Testis (tissue), 3 donors: ENCODE measurements around the gene RNF19B. TPM values are rescaled to one million over a fixed set of nuclear protein-coding genes. Genes with fewer than 3 reads are reported as not detected.
A peak's percentile ranks its signal among the peaks of the same experiment; 100 is the strongest.

Source experiments
- DNase-seq: peaks from one replicate; pipeline ENCODE4 v3.0.0-alpha.2; 2019
- H3K27ac ChIP-seq, 2 donors: fragments of 200-600 bp; sonication (generic); one replicate each; pipeline ENCODE4 v1.5.1; 2019
- H3K27me3 ChIP-seq: fragments of 200-600 bp; sonication (generic); one replicate; pipeline ENCODE4 v1.5.1; 2019
- H3K36me3 ChIP-seq: fragments of 200-600 bp; sonication (generic); one replicate; pipeline ENCODE4 v1.5.1; 2017; ENCODE audit warnings: low read depth; ENCODE audit errors: missing control alignments
- H3K4me1 ChIP-seq: fragments of 200-600 bp; sonication (generic); one replicate; pipeline ENCODE4 v1.5.1; 2019
- H3K4me3 ChIP-seq, 2 donors: fragments of 200-600 bp; sonication (generic); one replicate each; pipeline ENCODE4 v1.5.1; 2017 to 2019
- H3K9me3 ChIP-seq: fragments of 200-600 bp; sonication (generic); one replicate; pipeline ENCODE4 v1.5.1; 2017
- POLR2A ChIP-seq: fragments of 450-650 bp; IDR thresholded peaks from one replicate; pipeline ENCODE4 v1.6.1; 2017; ENCODE audit warnings: antibody characterized with exemption, mild to moderate bottlenecking, moderate library complexity
- WGBS, 2 donors: methylation state at CpG; one replicate each; pipeline ENCODE4 v1.1.5; 2018; 5-methylcytosine and 5-hydroxymethylcytosine counted together
- intact Hi-C: fragments of 100-400 bp; cut with DNase I; formaldehyde crosslinking; loops from one replicate; pipeline ENCODE4 v1.15.1; 2023; ENCODE audit warnings: low total_unique reads
- polyA plus RNA-seq: library from polyadenylated mRNA; stranded (reverse); fragments of 350-450 nt; fragmentation: Illumina TruSeq; extraction: RNeasy Lipid Tissue Mini Kit (QIAGEN cat#74804); gene quantifications from one replicate; pipeline ENCODE4 v1.2.3, GENCODE V29; 2014; ENCODE audit warnings: low read depth, low replicate concordance; ENCODE audit not compliant: insufficient read depth
- total RNA-seq, 2 donors: library from RNA; depleted of rRNA; stranded (reverse); fragments of >200 nt; gene quantifications; one replicate each; pipeline ENCODE4 v1.2.3, GENCODE V29; 2016
- TF ChIP-seq, protein P1 (sequence below), 3 experiments: fragments of 450-650 bp in 2 of 3; fragments of 200-600 bp in 1 of 3; sonication (generic) in 1 of 3; IDR thresholded peaks; one replicate each; pipeline ENCODE4 v1.5.1; 2016 to 2019; ENCODE audit warnings: antibody characterized with exemption in 3 of 3, mild to moderate bottlenecking in 2 of 3, moderate library complexity in 1 of 3

RNF19B gene
- total and polyA plus RNA-seq, 3 donors from 2014 or later = 140 to 225 (median 141) TPM

DNA sequence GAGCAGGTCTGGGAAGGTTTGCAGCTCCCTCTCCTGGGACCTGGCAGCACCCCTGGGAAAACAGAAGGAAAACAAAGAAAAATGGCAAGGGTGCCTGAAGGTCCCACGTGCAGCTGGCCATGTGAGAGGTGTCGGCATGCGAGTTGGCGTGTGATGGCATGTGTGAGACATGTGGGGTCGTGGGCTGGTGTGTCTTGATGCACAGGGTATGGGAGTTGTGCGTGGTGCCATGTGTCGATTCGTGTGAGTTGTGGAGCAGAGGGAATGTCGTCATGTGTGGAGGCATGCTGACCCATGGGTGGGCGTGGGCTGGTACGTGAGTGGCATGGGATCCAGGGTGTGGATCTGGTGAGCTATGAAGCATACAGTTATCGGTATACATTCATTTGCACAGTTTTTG, 77.0 kb downstream of the RNF19B start:
- DNase-seq = no peak
- intact Hi-C loops = no loop called here
- Histone ChIP-seq H3K4me1 (no peaks in the 10 kb centered on the region), H3K4me3 (no peak overlapping the region), H3K9me3 (no peaks in the 10 kb centered on the region), H3K27me3 (no peaks in the 10 kb centered on the region), H3K36me3 (no peaks in the 10 kb centered on the region), H3K27ac (no peak overlapping the region)
- 73 to 84% methylated on average over 12 of the region's 12 CpGs for WGBS, 2 donors
- TF ChIP-seq, protein P1, sequence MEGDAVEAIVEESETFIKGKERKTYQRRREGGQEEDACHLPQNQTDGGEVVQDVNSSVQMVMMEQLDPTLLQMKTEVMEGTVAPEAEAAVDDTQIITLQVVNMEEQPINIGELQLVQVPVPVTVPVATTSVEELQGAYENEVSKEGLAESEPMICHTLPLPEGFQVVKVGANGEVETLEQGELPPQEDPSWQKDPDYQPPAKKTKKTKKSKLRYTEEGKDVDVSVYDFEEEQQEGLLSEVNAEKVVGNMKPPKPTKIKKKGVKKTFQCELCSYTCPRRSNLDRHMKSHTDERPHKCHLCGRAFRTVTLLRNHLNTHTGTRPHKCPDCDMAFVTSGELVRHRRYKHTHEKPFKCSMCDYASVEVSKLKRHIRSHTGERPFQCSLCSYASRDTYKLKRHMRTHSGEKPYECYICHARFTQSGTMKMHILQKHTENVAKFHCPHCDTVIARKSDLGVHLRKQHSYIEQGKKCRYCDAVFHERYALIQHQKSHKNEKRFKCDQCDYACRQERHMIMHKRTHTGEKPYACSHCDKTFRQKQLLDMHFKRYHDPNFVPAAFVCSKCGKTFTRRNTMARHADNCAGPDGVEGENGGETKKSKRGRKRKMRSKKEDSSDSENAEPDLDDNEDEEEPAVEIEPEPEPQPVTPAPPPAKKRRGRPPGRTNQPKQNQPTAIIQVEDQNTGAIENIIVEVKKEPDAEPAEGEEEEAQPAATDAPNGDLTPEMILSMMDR (IDR thresholded peaks at IDR 0.05) = no peak
- no peak for TF ChIP-seq POLR2A

GRCh38 chr1:32886828-32887414, 77.7 kb downstream of the RNF19B start:
- TF ChIP-seq POLR2A = no peak
- TF ChIP-seq, protein P1 (IDR thresholded peaks at IDR 0.05) = no peak
- peaks cover 2% of the 10 kb centered on the region for H3K4me1 ChIP-seq
- no peaks in the 10 kb centered on the region for H3K27me3 ChIP-seq
- no peaks in the 10 kb centered on the region for H3K9me3 ChIP-seq
- peak overlapping the region in 1 of 2 donors; percentile 20 for H3K4me3 ChIP-seq
- WGBS, 2 donors = 34 to 43% methylated on average over 8 to 19 of the region's 19 CpGs
- H3K36me3 ChIP-seq = no peaks in the 10 kb centered on the region
- no peak for DNase-seq
- no peak overlapping the region for H3K27ac ChIP-seq
- intact Hi-C loops = no loop called here

Other genes starting within 250 kb of the RNF19B start
- 10 to 100 TPM; 79.8 to 96.6 TPM for gene YARS1, start 147.5 kb downstream of the RNF19B start, total RNA-seq
- 110 TPM for gene YARS1, start 147.5 kb downstream of the RNF19B start, polyA plus RNA-seq
- gene S100PBP, start 147.2 kb downstream of the RNF19B start, total RNA-seq = 100 to 1,000 TPM; 120 to 133 TPM
- 99.7 TPM for gene S100PBP, start 147.2 kb downstream of the RNF19B start, polyA plus RNA-seq
- 10 to 100 TPM in 1 of 2 donors, 1 to 10 TPM in 1; 9.4 to 16.3 TPM for gene FNDC5, start 93.9 kb downstream of the RNF19B start, total RNA-seq
- 11.3 TPM for gene FNDC5, start 93.9 kb downstream of the RNF19B start, polyA plus RNA-seq
- gene HPCA, start 78.3 kb downstream of the RNF19B start, total RNA-seq = 1 to 10 TPM; 1.7 to 6.1 TPM
- gene HPCA, start 78.3 kb downstream of the RNF19B start, polyA plus RNA-seq = 8.8 TPM
- 10 to 100 TPM; 18.7 to 24.0 TPM for gene TMEM54, start 63.4 kb downstream of the RNF19B start, total RNA-seq
- 23.0 TPM for gene TMEM54, start 63.4 kb downstream of the RNF19B start, polyA plus RNA-seq
- gene AK2, start 72.1 kb upstream of the RNF19B start, total RNA-seq = 100 to 1,000 TPM; 181 to 219 TPM
- gene AK2, start 72.1 kb upstream of the RNF19B start, polyA plus RNA-seq = 144 TPM
- gene AZIN2, start 116.3 kb upstream of the RNF19B start, total RNA-seq = 10 to 100 TPM; 38.2 to 68.7 TPM
- 56.9 TPM for gene AZIN2, start 116.3 kb upstream of the RNF19B start, polyA plus RNA-seq
- gene TRIM62, start 217.2 kb upstream of the RNF19B start, total RNA-seq = 1 to 10 TPM; 6.2 to 8.8 TPM
- gene TRIM62, start 217.2 kb upstream of the RNF19B start, polyA plus RNA-seq = 6.0 TPM